ENCODE data around the gene UBE4A.

DNA sequence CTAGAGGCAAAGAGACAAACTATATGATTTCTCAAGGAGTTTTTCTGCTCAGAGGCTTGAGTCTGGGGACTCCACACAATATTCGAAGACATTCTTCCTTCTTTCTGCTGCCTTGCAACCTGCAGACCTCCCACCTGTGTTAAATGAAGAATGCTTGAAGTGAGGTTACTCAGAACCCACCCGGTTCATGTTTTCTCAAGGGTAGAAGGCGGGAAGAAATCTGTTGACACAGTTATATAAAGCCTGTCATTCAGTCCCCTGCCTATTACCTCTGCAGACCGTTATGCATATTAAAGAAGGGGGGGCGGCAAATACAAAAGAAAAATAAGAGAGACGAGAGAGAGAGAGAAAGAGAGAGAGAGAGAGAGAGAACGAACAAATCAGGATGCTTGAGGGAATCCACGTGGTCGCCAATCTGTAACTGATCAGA, 74.7 kb downstream of the UBE4A start:
- TF ChIP-seq, protein P1, sequence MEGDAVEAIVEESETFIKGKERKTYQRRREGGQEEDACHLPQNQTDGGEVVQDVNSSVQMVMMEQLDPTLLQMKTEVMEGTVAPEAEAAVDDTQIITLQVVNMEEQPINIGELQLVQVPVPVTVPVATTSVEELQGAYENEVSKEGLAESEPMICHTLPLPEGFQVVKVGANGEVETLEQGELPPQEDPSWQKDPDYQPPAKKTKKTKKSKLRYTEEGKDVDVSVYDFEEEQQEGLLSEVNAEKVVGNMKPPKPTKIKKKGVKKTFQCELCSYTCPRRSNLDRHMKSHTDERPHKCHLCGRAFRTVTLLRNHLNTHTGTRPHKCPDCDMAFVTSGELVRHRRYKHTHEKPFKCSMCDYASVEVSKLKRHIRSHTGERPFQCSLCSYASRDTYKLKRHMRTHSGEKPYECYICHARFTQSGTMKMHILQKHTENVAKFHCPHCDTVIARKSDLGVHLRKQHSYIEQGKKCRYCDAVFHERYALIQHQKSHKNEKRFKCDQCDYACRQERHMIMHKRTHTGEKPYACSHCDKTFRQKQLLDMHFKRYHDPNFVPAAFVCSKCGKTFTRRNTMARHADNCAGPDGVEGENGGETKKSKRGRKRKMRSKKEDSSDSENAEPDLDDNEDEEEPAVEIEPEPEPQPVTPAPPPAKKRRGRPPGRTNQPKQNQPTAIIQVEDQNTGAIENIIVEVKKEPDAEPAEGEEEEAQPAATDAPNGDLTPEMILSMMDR (IDR thresholded peaks at IDR 0.05): no peak
- TF ChIP-seq SIN3A (IDR thresholded peaks at IDR 0.05; ENCODE audit: borderline replicate concordance, insufficient read depth, low read depth, low read length) (no peak), POLR2AphosphoS5 (IDR thresholded peaks at IDR 0.05; ENCODE audit: low read depth, low read length) (no peak), TCF7L2 (IDR thresholded peaks at IDR 0.05; ENCODE audit: low read depth, low read length) (peak; percentile 93)
- TF ChIP-seq, protein P2, sequence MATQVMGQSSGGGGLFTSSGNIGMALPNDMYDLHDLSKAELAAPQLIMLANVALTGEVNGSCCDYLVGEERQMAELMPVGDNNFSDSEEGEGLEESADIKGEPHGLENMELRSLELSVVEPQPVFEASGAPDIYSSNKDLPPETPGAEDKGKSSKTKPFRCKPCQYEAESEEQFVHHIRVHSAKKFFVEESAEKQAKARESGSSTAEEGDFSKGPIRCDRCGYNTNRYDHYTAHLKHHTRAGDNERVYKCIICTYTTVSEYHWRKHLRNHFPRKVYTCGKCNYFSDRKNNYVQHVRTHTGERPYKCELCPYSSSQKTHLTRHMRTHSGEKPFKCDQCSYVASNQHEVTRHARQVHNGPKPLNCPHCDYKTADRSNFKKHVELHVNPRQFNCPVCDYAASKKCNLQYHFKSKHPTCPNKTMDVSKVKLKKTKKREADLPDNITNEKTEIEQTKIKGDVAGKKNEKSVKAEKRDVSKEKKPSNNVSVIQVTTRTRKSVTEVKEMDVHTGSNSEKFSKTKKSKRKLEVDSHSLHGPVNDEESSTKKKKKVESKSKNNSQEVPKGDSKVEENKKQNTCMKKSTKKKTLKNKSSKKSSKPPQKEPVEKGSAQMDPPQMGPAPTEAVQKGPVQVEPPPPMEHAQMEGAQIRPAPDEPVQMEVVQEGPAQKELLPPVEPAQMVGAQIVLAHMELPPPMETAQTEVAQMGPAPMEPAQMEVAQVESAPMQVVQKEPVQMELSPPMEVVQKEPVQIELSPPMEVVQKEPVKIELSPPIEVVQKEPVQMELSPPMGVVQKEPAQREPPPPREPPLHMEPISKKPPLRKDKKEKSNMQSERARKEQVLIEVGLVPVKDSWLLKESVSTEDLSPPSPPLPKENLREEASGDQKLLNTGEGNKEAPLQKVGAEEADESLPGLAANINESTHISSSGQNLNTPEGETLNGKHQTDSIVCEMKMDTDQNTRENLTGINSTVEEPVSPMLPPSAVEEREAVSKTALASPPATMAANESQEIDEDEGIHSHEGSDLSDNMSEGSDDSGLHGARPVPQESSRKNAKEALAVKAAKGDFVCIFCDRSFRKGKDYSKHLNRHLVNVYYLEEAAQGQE (IDR thresholded peaks at IDR 0.05; ENCODE audit: insufficient read depth in 1 of 2, low read depth in 2 of 2, low read length in 1 of 2): no peak

All from Panc1 (cell line).